ENCODE data around the gene COX5B. TPM values are rescaled to one million over a fixed set of nuclear protein-coding genes. Genes with fewer than 3 reads are reported as not detected.
A peak's percentile ranks its signal among the peaks of the same experiment; 100 is the strongest.

Gene COX5B
- total RNA-seq, 1 experiment from 2014 or later = 310 TPM

GRCh38 chr2:97662895-97663625, 17.2 kb downstream of the COX5B start:
- ChIA-PET CTCF (interaction anchor here (0.6 to 3.2 kb wide), 2 partner anchors 17 to 72 kb away, joined by 3 to 13 read pairs; partner anchors contain the start of gene COX5B), POLR2A (ENCODE audit: unreplicated experiment) (interaction anchor here (0.5 to 2.6 kb wide), 3 partner anchors 17 to 115 kb away, joined by 3 to 67 read pairs (median 4); partner anchors contain the start of gene COX5B)
- Histone ChIP-seq H3K27ac (peak overlapping the region; percentile 77), H3K27me3 (ENCODE audit: insufficient read depth, low read depth) (no peaks in the 10 kb centered on the region), H3K79me2 (ENCODE audit: low read depth) (peaks cover 29% of the 10 kb centered on the region), H3F3A (ENCODE audit: insufficient read depth, low read depth) (peaks cover 29% of the 10 kb centered on the region), H3K4me3 (peak overlapping the region; percentile 75), H3K9me3 (ENCODE audit: insufficient read depth, low read depth) (no peaks in the 10 kb centered on the region), H4K20me1 (ENCODE audit: insufficient read depth) (peaks cover 19% of the 10 kb centered on the region), H2AFZ (peak overlapping the region; percentile 72), H3K36me3 (ENCODE audit: low read depth) (no peaks in the 10 kb centered on the region), H3K4me2 (peak overlapping the region; percentile 78), H3K4me1 (replicated peaks; ENCODE audit: insufficient read depth) (peaks cover 20% of the 10 kb centered on the region), H3K9me2 (ENCODE audit: insufficient read depth) (no peaks in the 10 kb centered on the region)
- intact Hi-C loops (cut with micrococcal nuclease; ENCODE audit: unreplicated experiment) = loop anchor here (1.0 kb wide), 1 partner anchor 28 kb away; no protein-coding TSS in a partner anchor
- TF ChIP-seq CTCF (conservative IDR thresholded peaks at IDR 0.05) (0 out of 2 replicates have a peak, but pooled peaks have one; percentile 15), EZH2 (IDR thresholded peaks at IDR 0.05; ENCODE audit: low read depth) (no peak)
- peak; percentile 71 to 95 for DNase-seq
- TSS peak; percentile 60 for BruUV-seq (replicated peaks)

- no peaks in the 10 kb centered on the region for H3K36me3 ChIP-seq (ENCODE audit: low read depth)
- no peaks in the 10 kb centered on the region for H3K27me3 ChIP-seq (ENCODE audit: insufficient read depth, low read depth)
- BruUV-seq (replicated peaks) = no TSS peak
- no peak for DNase-seq
- intact Hi-C loops (cut with micrococcal nuclease; ENCODE audit: unreplicated experiment) = loop anchor here (1.0 kb wide), 1 partner anchor 28 kb away; no protein-coding TSS in a partner anchor
- no peaks in the 10 kb centered on the region for H3K9me3 ChIP-seq (ENCODE audit: insufficient read depth, low read depth)
- no peaks in the 10 kb centered on the region for H3K9me2 ChIP-seq (ENCODE audit: insufficient read depth)
- H3K4me3 ChIP-seq = peak overlapping the region; percentile 75
- H3K27ac ChIP-seq = peak overlapping the region; percentile 77
- peaks cover 19% of the 10 kb centered on the region; the same call in 1 of the 2 replicates for H4K20me1 ChIP-seq (ENCODE audit: insufficient read depth)
- H3K79me2 ChIP-seq (ENCODE audit: low read depth) = peaks cover 29% of the 10 kb centered on the region
- POLR2A ChIA-PET (ENCODE audit: unreplicated experiment) = interaction anchor here (0.5 to 2.6 kb wide), 6 partner anchors 18 to 486 kb away, joined by 3 to 67 read pairs (median 3); partner anchors contain the start of gene COX5B
- peak overlapping the region; percentile 72 for H2AFZ ChIP-seq
- H3K4me1 ChIP-seq (replicated peaks; ENCODE audit: insufficient read depth) = peaks cover 20% of the 10 kb centered on the region
- TF ChIP-seq CTCF (conservative IDR thresholded peaks at IDR 0.05) (no peak), EZH2 (IDR thresholded peaks at IDR 0.05; ENCODE audit: low read depth) (no peak)
- CTCF ChIA-PET = interaction anchor here (0.6 to 3.2 kb wide), 4 partner anchors 17 to 73 kb away, joined by 3 to 13 read pairs (median 6); partner anchors contain the start of gene COX5B
- peaks cover 29% of the 10 kb centered on the region for H3F3A ChIP-seq (ENCODE audit: insufficient read depth, low read depth)
- H3K4me2 ChIP-seq = peak overlapping the region; percentile 78
Measured at GRCh38 chr2:97663626-97663961, 17.7 kb downstream of the COX5B start.

GRCh38 chr2:97663962-97664635, 18.2 kb downstream of the COX5B start, which contains the start of gene ACTR1B:
ACTR1B (minus strand) TSS chr2:97664044; CDS start chr2:97663890, 154 bp downstream.
- TF ChIP-seq CTCF (conservative IDR thresholded peaks at IDR 0.05) (peak; percentile 84), EZH2 (IDR thresholded peaks at IDR 0.05; ENCODE audit: low read depth) (no peak)
- no peaks in the 10 kb centered on the region for H3K27me3 ChIP-seq (ENCODE audit: insufficient read depth, low read depth)
- peak within 1 kb of the TSS; percentile 75 for H3K4me3 ChIP-seq
- H3K4me1 ChIP-seq (replicated peaks; ENCODE audit: insufficient read depth) = peaks cover 20% of the 10 kb centered on the region
- H3K9me2 ChIP-seq (ENCODE audit: insufficient read depth) = no peaks in the 10 kb centered on the region
- H3K79me2 ChIP-seq (ENCODE audit: low read depth) = peaks cover 29% of the 10 kb centered on the region
- H3F3A ChIP-seq (ENCODE audit: insufficient read depth, low read depth) = peaks cover 29% of the 10 kb centered on the region
- ChIA-PET POLR2A (ENCODE audit: unreplicated experiment) (interaction anchor here (0.5 to 2.6 kb wide), 11 partner anchors 12 to 880 kb away, joined by 3 to 67 read pairs (median 3); partner anchors contain the start of gene COX5B), CTCF (interaction anchor here (0.6 to 3.2 kb wide), 5 partner anchors 18 to 74 kb away, joined by 3 to 13 read pairs (median 5); partner anchors contain the start of gene COX5B)
- peak within 1 kb of the TSS; percentile 78 for H3K4me2 ChIP-seq
- intact Hi-C loops (cut with micrococcal nuclease; ENCODE audit: unreplicated experiment) = loop anchor here (1.0 kb wide), 4 partner anchors 19 to 73 kb away; no protein-coding TSS in a partner anchor
- peak within 1 kb of the TSS; percentile 88 for H3K27ac ChIP-seq
- peaks cover 19% of the 10 kb centered on the region; the same call in 1 of the 2 replicates for H4K20me1 ChIP-seq (ENCODE audit: insufficient read depth)
- H3K36me3 ChIP-seq (ENCODE audit: low read depth) = no peaks in the 10 kb centered on the region
- DNase-seq = peak; percentile 97 to 99
- no TSS peak for BruUV-seq (replicated peaks)
- no peaks in the 10 kb centered on the region for H3K9me3 ChIP-seq (ENCODE audit: insufficient read depth, low read depth)
- peak within 1 kb of the TSS; percentile 85 for H2AFZ ChIP-seq
